Peyer's patch (tissue), 4 donors: ENCODE data around the gene FOXJ1.

ENCODE experiments used
- CTCF ChIP-seq, 6 experiments: fragments of 450-650 bp in 4 of 6; fragments of 200-600 bp in 2 of 6; sonication (generic) in 1 of 6; IDR thresholded peaks; one replicate each; pipeline ENCODE4 v1.5.1; 2017 to 2019; ENCODE audit warnings: antibody characterized with exemption in 6 of 6, mild to moderate bottlenecking in 3 of 6, moderate library complexity in 1 of 6
- POLR2A ChIP-seq, 2 donors: fragments of 450-650 bp; IDR thresholded peaks; one replicate each; pipeline ENCODE4 v1.5.1; 2017; ENCODE audit warnings: antibody characterized with exemption in 2 of 2, mild to moderate bottlenecking in 2 of 2, moderate library complexity in 2 of 2

GRCh38 chr17:76173474-76173873 is 32.4 kb upstream of the FOXJ1 start:
- TF ChIP-seq CTCF (IDR thresholded peaks at IDR 0.05), result no peak
- TF ChIP-seq POLR2A (IDR thresholded peaks at IDR 0.05), result no peak
